Measurements from ENCODE around the gene PFN3.

PFN3 gene

DNA sequence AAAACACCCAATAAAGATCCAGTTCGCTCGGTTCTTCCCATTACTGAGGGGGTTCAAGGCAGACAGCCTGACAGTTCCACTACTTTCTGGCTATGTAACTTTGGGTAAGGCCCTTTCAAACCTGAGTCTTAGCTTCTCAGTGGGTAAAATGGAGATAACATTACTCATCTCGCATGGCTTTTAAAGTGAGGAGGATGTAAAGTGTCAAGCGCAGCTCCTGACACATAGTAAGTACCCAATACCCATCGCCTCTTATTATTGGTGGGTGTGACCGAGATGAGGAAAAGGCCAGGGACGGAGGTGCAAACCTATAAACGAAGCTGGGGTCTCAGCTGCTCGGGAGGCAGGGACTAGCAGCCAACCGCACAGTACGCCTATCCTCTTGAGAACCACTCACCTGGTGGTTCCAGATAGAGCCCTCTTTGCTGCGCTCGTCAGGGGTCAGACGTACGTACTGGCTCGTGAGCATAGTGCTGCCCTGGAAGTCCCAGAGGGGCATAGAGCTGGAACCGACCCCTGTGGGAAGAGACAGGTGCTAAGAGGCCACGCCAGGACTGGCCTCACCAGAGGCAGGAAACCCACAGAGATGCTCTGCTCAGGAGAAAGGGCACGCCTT, 49.6 kb downstream of the PFN3 start:
- H3K27ac ChIP-seq: peak overlapping the region; percentile 88 to 96 (median 93)

More for the DNA sequence above, 49.6 kb downstream of the PFN3 start:
- H3K27me3 ChIP-seq: no peaks in the 10 kb centered on the region
- TF ChIP-seq Cebpa-rat (IDR thresholded peaks at IDR 0.05): no peak
- peaks cover 0 to 6% (median 0%) of the 10 kb centered on the region in 11 experiments; a peak in 2 of 22 replicates for H3K9me3 ChIP-seq (replicated peaks in 1 of 11)
- H3K9ac ChIP-seq: peak overlapping the region; percentile 86 to 96 (median 93)
- H3K36me3 ChIP-seq: peaks cover 26 to 43% (median 41%) of the 10 kb centered on the region in 11 experiments
- peak overlapping the region; percentile 79 to 96 (median 93) for H3K4me3 ChIP-seq
- peak overlapping the region; percentile 89 to 100 (median 97) for H3K4me2 ChIP-seq
- peaks cover 38 to 53% (median 44%) of the 10 kb centered on the region in 11 experiments; a peak in 19 of 22 replicates for H4K20me1 ChIP-seq
- peaks cover 54 to 84% (median 71%) of the 10 kb centered on the region in 10 experiments for H3K4me1 ChIP-seq
